ENCODE results near the gene SOX4. TPM values are rescaled to one million over a fixed set of nuclear protein-coding genes. Genes with fewer than 3 reads are reported as not detected.
A peak's percentile ranks its signal among the peaks of the same experiment; 100 is the strongest.

The SOX4 gene
- total RNA-seq, 4 donors from 2014 or later: 4.1 to 6.5 (median 4.8) TPM

DNA sequence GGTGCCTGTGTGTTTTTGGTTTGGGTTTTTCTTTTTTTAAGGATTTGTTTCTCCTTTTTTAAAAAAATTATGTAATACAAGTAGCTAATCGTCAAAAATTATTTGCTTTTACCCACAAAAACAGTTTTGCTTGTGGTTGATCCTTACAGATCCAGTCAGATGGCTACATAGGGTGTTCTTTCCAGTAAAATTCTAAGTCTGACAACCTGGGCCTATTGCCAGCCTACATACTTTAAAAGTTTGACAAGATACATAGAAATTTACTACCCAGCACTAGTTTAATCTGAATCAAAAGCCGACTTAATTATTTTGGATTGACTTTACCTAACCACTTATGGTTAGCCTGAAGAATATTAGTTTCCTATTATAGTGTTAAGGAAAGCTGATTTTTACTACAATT is 2.1 kb upstream of the SOX4 start:
- H3K4me1 ChIP-seq: peaks cover 9 to 33% (median 24%) of the 10 kb centered on the region in 4 donors
- H3K36me3 ChIP-seq: no peaks in the 10 kb centered on the region
- H3K9me3 ChIP-seq: no peaks in the 10 kb centered on the region
- no peak overlapping the region for H3K4me3 ChIP-seq
- TF ChIP-seq POLR2A (IDR thresholded peaks at IDR 0.05; ENCODE audit: low read depth): no peak
- TF ChIP-seq, protein P1, sequence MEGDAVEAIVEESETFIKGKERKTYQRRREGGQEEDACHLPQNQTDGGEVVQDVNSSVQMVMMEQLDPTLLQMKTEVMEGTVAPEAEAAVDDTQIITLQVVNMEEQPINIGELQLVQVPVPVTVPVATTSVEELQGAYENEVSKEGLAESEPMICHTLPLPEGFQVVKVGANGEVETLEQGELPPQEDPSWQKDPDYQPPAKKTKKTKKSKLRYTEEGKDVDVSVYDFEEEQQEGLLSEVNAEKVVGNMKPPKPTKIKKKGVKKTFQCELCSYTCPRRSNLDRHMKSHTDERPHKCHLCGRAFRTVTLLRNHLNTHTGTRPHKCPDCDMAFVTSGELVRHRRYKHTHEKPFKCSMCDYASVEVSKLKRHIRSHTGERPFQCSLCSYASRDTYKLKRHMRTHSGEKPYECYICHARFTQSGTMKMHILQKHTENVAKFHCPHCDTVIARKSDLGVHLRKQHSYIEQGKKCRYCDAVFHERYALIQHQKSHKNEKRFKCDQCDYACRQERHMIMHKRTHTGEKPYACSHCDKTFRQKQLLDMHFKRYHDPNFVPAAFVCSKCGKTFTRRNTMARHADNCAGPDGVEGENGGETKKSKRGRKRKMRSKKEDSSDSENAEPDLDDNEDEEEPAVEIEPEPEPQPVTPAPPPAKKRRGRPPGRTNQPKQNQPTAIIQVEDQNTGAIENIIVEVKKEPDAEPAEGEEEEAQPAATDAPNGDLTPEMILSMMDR (IDR thresholded peaks at IDR 0.05): no peak
- TF ChIP-seq EP300 (IDR thresholded peaks at IDR 0.05): no peak
- TF ChIP-seq POLR2AphosphoS5 (IDR thresholded peaks at IDR 0.05): no peak
- no peak overlapping the region for H3K27ac ChIP-seq (replicated peaks in 1 of 4)
- DNase-seq (ENCODE audit: extremely low spot score): no peak
- H3K27me3 ChIP-seq: no peaks in the 10 kb centered on the region
- WGBS: 83% methylated on average over 2 of the region's 2 CpGs
- intact Hi-C loops (cut with DNase I): loop anchor here (10.0 kb wide), 3 partner anchors 143 to 1143 kb away; no protein-coding TSS in a partner anchor

DNA sequence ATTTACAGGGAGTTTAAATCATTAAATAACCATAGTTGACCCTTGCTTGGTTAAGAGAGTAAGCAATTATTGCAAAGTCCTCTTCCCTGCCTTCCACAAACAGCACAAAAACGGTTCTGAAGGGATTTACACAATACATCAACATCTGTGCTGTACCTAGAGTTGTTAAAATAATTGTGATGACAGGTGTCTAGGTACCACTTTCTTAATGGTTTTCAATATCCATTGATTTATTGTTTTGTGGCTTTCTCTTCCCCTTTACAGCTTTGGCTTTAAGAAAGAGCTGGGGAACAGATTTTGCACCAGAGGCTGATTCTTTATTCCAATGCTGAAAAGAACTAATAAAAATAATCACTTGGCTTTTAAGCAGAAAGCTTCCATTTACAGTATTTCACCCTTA is 598 bp upstream of the SOX4 start:
- no peaks in the 10 kb centered on the region for H3K27me3 ChIP-seq
- DNase-seq (ENCODE audit: extremely low spot score): no peak
- H3K36me3 ChIP-seq: no peaks in the 10 kb centered on the region
- no peaks in the 10 kb centered on the region for H3K9me3 ChIP-seq
- intact Hi-C loops (cut with DNase I): loop anchor here (10.0 kb wide), 3 partner anchors 142 to 1142 kb away; no protein-coding TSS in a partner anchor
- peaks cover 9 to 20% (median 16%) of the 10 kb centered on the region in 4 donors for H3K4me1 ChIP-seq
- peak overlapping the region; percentile 79 to 85 (median 79) for H3K4me3 ChIP-seq
- WGBS: 6% methylated on average over 1 of the region's 1 CpG
- H3K27ac ChIP-seq (replicated peaks in 1 of 4): peak overlapping the region; percentile 91 to 95 (median 94)
- TF ChIP-seq POLR2A (IDR thresholded peaks at IDR 0.05; ENCODE audit: low read depth): no peak

DNA sequence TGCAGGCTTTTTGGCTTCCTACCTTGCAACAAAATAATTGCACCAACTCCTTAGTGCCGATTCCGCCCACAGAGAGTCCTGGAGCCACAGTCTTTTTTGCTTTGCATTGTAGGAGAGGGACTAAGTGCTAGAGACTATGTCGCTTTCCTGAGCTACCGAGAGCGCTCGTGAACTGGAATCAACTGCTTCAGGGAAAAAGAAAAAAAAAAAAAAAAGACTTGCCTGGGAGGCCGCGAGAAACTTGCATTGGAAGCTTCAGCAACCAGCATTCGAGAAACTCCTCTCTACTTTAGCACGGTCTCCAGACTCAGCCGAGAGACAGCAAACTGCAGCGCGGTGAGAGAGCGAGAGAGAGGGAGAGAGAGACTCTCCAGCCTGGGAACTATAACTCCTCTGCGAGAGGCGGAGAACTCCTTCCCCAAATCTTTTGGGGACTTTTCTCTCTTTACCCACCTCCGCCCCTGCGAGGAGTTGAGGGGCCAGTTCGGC is 420 bp downstream of the SOX4 start:
- peaks cover 17 to 27% (median 26%) of the 10 kb centered on the region in 4 donors for H3K4me1 ChIP-seq
- no peaks in the 10 kb centered on the region for H3K27me3 ChIP-seq
- no peaks in the 10 kb centered on the region for H3K9me3 ChIP-seq
- DNase-seq (ENCODE audit: extremely low spot score): no peak
- TF ChIP-seq POLR2AphosphoS5 (IDR thresholded peaks at IDR 0.05): no peak
- TF ChIP-seq, protein P1 (IDR thresholded peaks at IDR 0.05): no peak
- no peak for TF ChIP-seq POLR2A (IDR thresholded peaks at IDR 0.05; ENCODE audit: low read depth)
- no peak for TF ChIP-seq EP300 (IDR thresholded peaks at IDR 0.05)
- peak overlapping the region; percentile 79 to 85 (median 79) for H3K4me3 ChIP-seq
- no peaks in the 10 kb centered on the region for H3K36me3 ChIP-seq
- peak overlapping the region; percentile 91 to 95 (median 94) for H3K27ac ChIP-seq (replicated peaks in 1 of 4)
- 1% methylated on average over 16 of the region's 19 CpGs for WGBS
- intact Hi-C loops (cut with DNase I): loop anchor here (10.0 kb wide), 3 partner anchors 141 to 1141 kb away; no protein-coding TSS in a partner anchor

DNA sequence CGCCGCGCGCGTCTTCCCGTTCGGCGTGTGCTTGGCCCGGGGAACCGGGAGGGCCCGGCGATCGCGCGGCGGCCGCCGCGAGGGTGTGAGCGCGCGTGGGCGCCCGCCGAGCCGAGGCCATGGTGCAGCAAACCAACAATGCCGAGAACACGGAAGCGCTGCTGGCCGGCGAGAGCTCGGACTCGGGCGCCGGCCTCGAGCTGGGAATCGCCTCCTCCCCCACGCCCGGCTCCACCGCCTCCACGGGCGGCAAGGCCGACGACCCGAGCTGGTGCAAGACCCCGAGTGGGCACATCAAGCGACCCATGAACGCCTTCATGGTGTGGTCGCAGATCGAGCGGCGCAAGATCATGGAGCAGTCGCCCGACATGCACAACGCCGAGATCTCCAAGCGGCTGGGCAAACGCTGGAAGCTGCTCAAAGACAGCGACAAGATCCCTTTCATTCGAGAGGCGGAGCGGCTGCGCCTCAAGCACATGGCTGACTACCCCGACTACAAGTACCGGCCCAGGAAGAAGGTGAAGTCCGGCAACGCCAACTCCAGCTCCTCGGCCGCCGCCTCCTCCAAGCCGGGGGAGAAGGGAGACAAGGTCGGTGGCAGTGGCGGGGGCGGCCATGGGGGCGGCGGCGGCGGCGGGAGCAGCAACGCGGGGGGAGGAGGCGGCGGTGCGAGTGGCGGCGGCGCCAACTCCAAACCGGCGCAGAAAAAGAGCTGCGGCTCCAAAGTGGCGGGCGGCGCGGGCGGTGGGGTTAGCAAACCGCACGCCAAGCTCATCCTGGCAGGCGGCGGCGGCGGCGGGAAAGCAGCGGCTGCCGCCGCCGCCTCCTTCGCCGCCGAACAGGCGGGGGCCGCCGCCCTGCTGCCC is 1.1 kb downstream of the SOX4 start:
- H3K36me3 ChIP-seq: no peaks in the 10 kb centered on the region
- 0% methylated on average over 10 of the region's 112 CpGs for WGBS
- H3K4me3 ChIP-seq: peak overlapping the region; percentile 79 to 85 (median 79)
- intact Hi-C loops (cut with DNase I): loop anchor here (5.0 to 10.0 kb wide), 5 partner anchors 73 to 1140 kb away; no protein-coding TSS in a partner anchor
- peak overlapping the region; percentile 91 to 95 (median 94) for H3K27ac ChIP-seq (replicated peaks in 1 of 4)
- peaks cover 15 to 26% (median 22%) of the 10 kb centered on the region in 4 donors for H3K4me1 ChIP-seq
- no peak for DNase-seq (ENCODE audit: extremely low spot score)
- TF ChIP-seq, protein P1 (IDR thresholded peaks at IDR 0.05): no peak
- TF ChIP-seq POLR2A (IDR thresholded peaks at IDR 0.05; ENCODE audit: low read depth) (no peak), EP300 (IDR thresholded peaks at IDR 0.05) (no peak), POLR2AphosphoS5 (IDR thresholded peaks at IDR 0.05) (peak in 1 of 2 donors; percentile 23)
- no peaks in the 10 kb centered on the region for H3K9me3 ChIP-seq
- H3K27me3 ChIP-seq: no peaks in the 10 kb centered on the region
